Keratinocyte (primary cell): ENCODE measurements around the gene RBM19. TPM values are rescaled to one million over a fixed set of nuclear protein-coding genes. Genes with fewer than 3 reads are reported as not detected.
"Not testable (repeated sequence)": the region's sequence is repeated elsewhere in the genome, so short reads cannot be mapped to it uniquely, and the experiment has no call there.

Experiments used
- DNase-seq: peaks from one replicate; pipeline ENCODE4 v3.0.0-alpha.2; 2011; ENCODE audit warnings: low read depth, missing footprints, low spot score
- FAIRE-seq: peaks from 2 replicates; lab custom pipeline; 2011; peaks lifted over from hg19 to GRCh38; lab: Jason Lieb, UNC
- H2AFZ ChIP-seq: 2 replicates; pipeline ENCODE4 v1.6.0; 2012; ENCODE audit warnings: low read length, control low read depth, inconsistent platforms; ENCODE audit not compliant: control insufficient read depth
- H3K27ac ChIP-seq: 2 replicates; pipeline ENCODE4 v1.5.1; 2011; ENCODE audit warnings: low read length; ENCODE audit not compliant: control insufficient read depth, insufficient read depth
- H3K27me3 ChIP-seq: 3 replicates; pipeline ENCODE4 v1.6.0; 2011; ENCODE audit warnings: low read length; ENCODE audit not compliant: control insufficient read depth, insufficient read depth; ENCODE audit errors: extremely low read depth
- H3K36me3 ChIP-seq, 2 experiments: 2 replicates in 1 of 2; 3 replicates in 1 of 2; pipeline ENCODE4 v1.5.1; 2011; ENCODE audit warnings: low read length in 2 of 2, mild to moderate bottlenecking in 1 of 2; ENCODE audit not compliant: control insufficient read depth in 2 of 2, insufficient read depth in 2 of 2; ENCODE audit errors: extremely low read depth in 1 of 2
- H3K4me1 ChIP-seq: 3 replicates; pipeline ENCODE4 v1.5.1; 2011; ENCODE audit warnings: low read length; ENCODE audit not compliant: control insufficient read depth, insufficient read depth; ENCODE audit errors: extremely low read depth
- H3K4me2 ChIP-seq: 3 replicates; pipeline ENCODE4 v1.6.0; 2011; ENCODE audit warnings: low read depth, low read length; ENCODE audit not compliant: control insufficient read depth, insufficient read depth; ENCODE audit errors: extremely low read depth
- H3K4me3 ChIP-seq, 3 experiments: fragments of 200-600 bp in 1 of 3; sonication (generic) in 1 of 3; 2 replicates in 2 of 3; 3 replicates in 1 of 3; pipeline ENCODE4 v1.5.1; 2011 to 2016; ENCODE audit warnings: low read length in 3 of 3, mild to moderate bottlenecking in 3 of 3, control low read depth in 2 of 3, inconsistent platforms in 1 of 3, low read depth in 1 of 3, mixed read lengths in 1 of 3, mixed run types in 1 of 3, moderate library complexity in 1 of 3; ENCODE audit not compliant: control insufficient read depth in 2 of 3, insufficient read depth in 2 of 3; ENCODE audit errors: extremely low read depth in 1 of 3
- H3K79me2 ChIP-seq: 2 replicates; pipeline ENCODE4 v1.6.0; 2012; ENCODE audit warnings: low read length; ENCODE audit not compliant: control insufficient read depth, insufficient read depth
- H3K9ac ChIP-seq: 3 replicates; pipeline ENCODE4 v1.6.0; 2011; ENCODE audit warnings: low read length; ENCODE audit not compliant: control insufficient read depth, insufficient read depth; ENCODE audit errors: extremely low read depth
- H3K9me1 ChIP-seq: 3 replicates; pipeline ENCODE4 v1.6.0; 2011; ENCODE audit warnings: low read length; ENCODE audit not compliant: control insufficient read depth, insufficient read depth; ENCODE audit errors: extremely low read depth
- H3K9me3 ChIP-seq: 2 replicates; pipeline ENCODE4 v1.5.1; 2012; ENCODE audit warnings: low read depth, low read length; ENCODE audit not compliant: control insufficient read depth
- H4K20me1 ChIP-seq: 3 replicates; pipeline ENCODE4 v1.6.0; 2011; ENCODE audit warnings: low read length; ENCODE audit not compliant: control insufficient read depth, insufficient read depth; ENCODE audit errors: extremely low read depth
- EZH2 ChIP-seq: IDR thresholded peaks from one replicate; pipeline ENCODE4 v1.6.1; 2012; ENCODE audit warnings: inconsistent platforms, mild to moderate bottlenecking, low read length, moderate library complexity
- dilution Hi-C: fragments of 300-500 bp; cut with MboI; formaldehyde crosslinking; loops from one replicate; pipeline ENCODE4 v1.7.0; 2020; ENCODE audit warnings: low sequenced_read_pairs; ENCODE audit not compliant: extremely low pct_ligation_motif_present
- polyA plus RNA-seq, 5 experiments: library from polyadenylated mRNA; depleted of rRNA in 3 of 5; stranded (reverse) in 3 of 5; stranded (forward) in 1 of 5; unstranded in 1 of 5; fragments of >200 nt; gene quantifications; 1 replicate in 1 of 5; 2 replicates in 3 of 5; 3 replicates in 1 of 5; pipeline versions ENCODE4 v1.2.1 to v1.2.3, GENCODE V29; 2011 to 2012; ENCODE audit warnings: missing spikeins in 2 of 5, low read depth in 1 of 5, low replicate concordance in 1 of 5
- TF ChIP-seq, protein P1 (sequence below), 3 experiments: IDR thresholded peaks in 1 of 3; conservative IDR thresholded peaks in 1 of 3; optimal IDR thresholded peaks in 1 of 3; 2 replicates in 2 of 3; 3 replicates in 1 of 3; pipeline versions ENCODE3 to v1.5.1; 2011; ENCODE audit warnings: low read length in 3 of 3, mild to moderate bottlenecking in 3 of 3, moderate library complexity in 2 of 3, control low read depth in 1 of 3, inconsistent platforms in 1 of 3; ENCODE audit not compliant: insufficient read depth in 2 of 3; ENCODE audit errors: extremely low read depth in 1 of 3

RBM19 gene
- polyA plus RNA-seq, 1 donor (not counting 4 experiments of a cell fraction or from before 2014, with no cell fraction given), result 14.6 TPM

DNA sequence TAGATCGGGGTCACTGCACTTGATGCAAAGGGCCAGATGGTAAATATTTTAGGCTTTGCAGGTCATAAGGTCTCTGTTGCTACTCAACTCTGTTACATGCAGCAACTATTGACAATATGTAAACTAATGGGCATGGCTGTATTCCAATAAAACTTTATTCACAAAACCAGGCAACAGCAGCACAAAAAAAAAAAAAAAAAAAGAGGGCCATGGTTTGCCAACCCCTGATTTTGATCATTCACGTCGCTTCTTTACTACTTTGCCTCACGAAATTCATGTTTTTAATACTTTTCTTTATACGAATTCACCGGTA lies 152.9 kb downstream of the RBM19 start:
- DNase-seq, result no peak
- H3K27me3 ChIP-seq, result no peaks in the 10 kb centered on the region
- FAIRE-seq, result no peak

DNA sequence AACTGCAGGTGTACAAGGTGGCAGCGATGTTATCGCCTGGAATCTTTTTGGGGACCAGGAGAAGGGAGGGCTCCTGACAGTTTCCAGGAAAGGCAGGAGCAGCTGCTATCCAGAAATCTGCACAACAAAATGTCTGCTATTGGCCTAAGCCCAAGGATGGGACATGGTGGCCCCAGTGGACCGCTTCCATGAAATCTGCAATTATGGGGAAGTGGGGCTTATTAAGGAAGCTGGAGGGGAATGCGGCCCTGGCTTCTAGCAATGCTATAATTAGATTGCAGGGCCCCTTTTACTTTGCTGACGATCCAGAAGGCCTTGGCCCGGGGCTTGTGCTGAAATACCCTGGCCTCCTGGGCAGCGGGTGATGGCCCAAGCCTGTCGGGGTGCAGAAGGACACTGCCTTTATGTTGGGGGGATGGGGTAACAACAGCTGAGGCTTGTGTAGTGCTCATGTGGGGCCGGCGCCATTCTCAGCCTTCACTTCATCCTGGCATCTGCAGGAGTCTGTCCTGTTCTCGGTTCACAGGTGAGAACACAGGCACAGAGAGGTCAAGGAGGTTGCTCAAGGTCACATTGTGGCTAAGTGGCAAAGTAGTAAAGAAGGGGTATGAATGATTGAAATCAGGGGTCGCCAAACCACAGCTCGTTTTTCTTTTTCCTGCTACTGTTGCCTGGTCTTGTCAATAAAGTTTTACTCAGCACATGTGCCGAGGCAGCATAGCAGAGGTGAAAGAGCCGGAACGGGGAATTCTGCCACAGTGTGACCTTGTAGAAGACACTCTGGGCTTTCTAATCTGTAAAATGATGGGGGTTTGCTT lies 153.5 kb downstream of the RBM19 start:
- Histone ChIP-seq H3K4me2 (no peak overlapping the region), H3K79me2 (no peaks in the 10 kb centered on the region), H3K9ac (no peak overlapping the region), H3K9me3 (no peaks in the 10 kb centered on the region), H3K36me3 (no peaks in the 10 kb centered on the region), H3K4me1 (no peaks in the 10 kb centered on the region), H3K27ac (no peak overlapping the region), H3K27me3 (no peaks in the 10 kb centered on the region), H3K9me1 (no peaks in the 10 kb centered on the region), H2AFZ (no peak overlapping the region), H4K20me1 (no peaks in the 10 kb centered on the region), H3K4me3 (no peak overlapping the region)
- no peak for FAIRE-seq
- no peak for DNase-seq
- no peak for TF ChIP-seq EZH2
- TF ChIP-seq, protein P1, sequence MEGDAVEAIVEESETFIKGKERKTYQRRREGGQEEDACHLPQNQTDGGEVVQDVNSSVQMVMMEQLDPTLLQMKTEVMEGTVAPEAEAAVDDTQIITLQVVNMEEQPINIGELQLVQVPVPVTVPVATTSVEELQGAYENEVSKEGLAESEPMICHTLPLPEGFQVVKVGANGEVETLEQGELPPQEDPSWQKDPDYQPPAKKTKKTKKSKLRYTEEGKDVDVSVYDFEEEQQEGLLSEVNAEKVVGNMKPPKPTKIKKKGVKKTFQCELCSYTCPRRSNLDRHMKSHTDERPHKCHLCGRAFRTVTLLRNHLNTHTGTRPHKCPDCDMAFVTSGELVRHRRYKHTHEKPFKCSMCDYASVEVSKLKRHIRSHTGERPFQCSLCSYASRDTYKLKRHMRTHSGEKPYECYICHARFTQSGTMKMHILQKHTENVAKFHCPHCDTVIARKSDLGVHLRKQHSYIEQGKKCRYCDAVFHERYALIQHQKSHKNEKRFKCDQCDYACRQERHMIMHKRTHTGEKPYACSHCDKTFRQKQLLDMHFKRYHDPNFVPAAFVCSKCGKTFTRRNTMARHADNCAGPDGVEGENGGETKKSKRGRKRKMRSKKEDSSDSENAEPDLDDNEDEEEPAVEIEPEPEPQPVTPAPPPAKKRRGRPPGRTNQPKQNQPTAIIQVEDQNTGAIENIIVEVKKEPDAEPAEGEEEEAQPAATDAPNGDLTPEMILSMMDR (optimal IDR thresholded peaks at IDR 0.05 in 1 of 3, IDR thresholded peaks at IDR 0.05 in 1 of 3, conservative IDR thresholded peaks at IDR 0.05 in 1 of 3; ENCODE audit: extremely low read depth in 1 of 3, insufficient read depth in 2 of 3, low read length in 3 of 3), result no peak
- dilution Hi-C loops, result no loop called here

More for the DNA sequence above, 152.9 kb downstream of the RBM19 start:
- dilution Hi-C loops, result no loop called here
- Histone ChIP-seq H3K36me3 (no peaks in the 10 kb centered on the region), H3K27ac (no peak overlapping the region), H3K9me3 (no peaks in the 10 kb centered on the region), H3K4me1 (no peaks in the 10 kb centered on the region), H3K9me1 (no peaks in the 10 kb centered on the region), H3K79me2 (no peaks in the 10 kb centered on the region), H3K9ac (no peak overlapping the region), H2AFZ (no peak overlapping the region), H3K4me3 (no peak overlapping the region), H4K20me1 (no peaks in the 10 kb centered on the region), H3K4me2 (no peak overlapping the region)
- no peak for TF ChIP-seq EZH2
- TF ChIP-seq, protein P1 (optimal IDR thresholded peaks at IDR 0.05 in 1 of 3, IDR thresholded peaks at IDR 0.05 in 1 of 3, conservative IDR thresholded peaks at IDR 0.05 in 1 of 3; ENCODE audit: extremely low read depth in 1 of 3, insufficient read depth in 2 of 3, low read length in 3 of 3), result no peak

DNA sequence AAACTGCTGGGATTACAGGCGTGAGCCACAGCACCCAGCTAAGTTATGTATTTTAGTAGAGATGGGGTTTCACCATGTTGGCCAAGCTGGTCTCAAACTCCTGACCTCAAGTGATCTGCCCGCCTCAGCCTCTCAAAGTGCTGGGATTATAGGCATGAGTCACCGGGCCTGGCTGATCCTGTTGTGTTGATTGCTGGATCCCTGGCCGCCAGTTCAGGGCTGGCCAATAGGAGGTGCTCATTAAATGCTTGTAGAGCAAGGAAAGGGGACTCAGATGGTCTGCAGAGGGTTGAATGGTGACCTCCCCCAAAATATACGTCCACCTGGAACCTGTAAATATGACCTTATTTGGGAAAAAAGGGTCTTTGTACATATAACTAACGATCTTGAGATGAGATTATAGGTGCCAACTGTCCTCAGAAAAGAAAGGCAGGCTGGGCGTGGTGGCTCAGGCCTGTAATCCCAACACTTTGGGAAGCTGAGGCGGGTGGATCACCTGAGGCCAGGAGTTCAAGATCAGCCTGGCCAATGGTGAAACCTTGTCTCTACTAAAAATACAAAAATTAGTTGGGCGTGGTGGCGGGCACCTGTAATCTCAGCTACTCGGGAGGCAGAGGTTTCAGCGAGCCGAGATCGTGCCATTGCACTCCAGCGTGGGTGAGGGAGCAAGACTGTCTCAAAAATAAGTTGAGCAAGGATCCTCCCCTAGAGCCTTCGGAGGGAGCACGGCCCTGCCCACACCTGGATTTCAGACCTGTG lies 156.5 kb downstream of the RBM19 start:
- H3K27ac ChIP-seq, H4K20me1 ChIP-seq, H3K4me3 ChIP-seq, H3K4me2 ChIP-seq, H3K79me2 ChIP-seq, H3K36me3 ChIP-seq, H3K27me3 ChIP-seq, H2AFZ ChIP-seq, H3K4me1 ChIP-seq, FAIRE-seq, H3K9me3 ChIP-seq, H3K9me1 ChIP-seq, DNase-seq, H3K9ac ChIP-seq, dilution Hi-C loops: not testable (repeated sequence)
